OCI-LY1 (cell line): ENCODE results near the gene ACVR2B.

ENCODE experiments used
- H2AFZ ChIP-seq: fragments of 200-600 bp; sonication (generic), shearing (Covaris generic); 2 replicates; pipeline ENCODE4 v1.6.0; 2014; ENCODE audit warnings: antibody characterized with exemption, mild to moderate bottlenecking, low read length
- H3F3A ChIP-seq: fragments of 200-600 bp; sonication (generic), shearing (Covaris generic); 2 replicates; pipeline ENCODE4 v1.6.0; 2014; ENCODE audit warnings: mild to moderate bottlenecking, antibody characterized with exemption, low read length, moderate library complexity; ENCODE audit not compliant: insufficient read depth
- H3K27ac ChIP-seq: fragments of 200-600 bp; sonication (generic); 2 replicates; pipeline ENCODE4 v1.5.1; 2014; ENCODE audit warnings: low read length, mixed run types, mild to moderate bottlenecking, low read depth; ENCODE audit not compliant: poor library complexity, severe bottlenecking
- H3K27me3 ChIP-seq: fragments of 200-600 bp; sonication (generic); 2 replicates; pipeline ENCODE4 v1.6.0; 2014; ENCODE audit warnings: antibody characterized with exemption, mild to moderate bottlenecking, low read length, moderate library complexity; ENCODE audit not compliant: insufficient read depth
- H3K36me3 ChIP-seq: fragments of 200-600 bp; sonication (generic); 2 replicates; pipeline ENCODE4 v1.6.1; 2014; ENCODE audit warnings: mild to moderate bottlenecking, antibody characterized with exemption, low read length, moderate library complexity, mixed read lengths; ENCODE audit not compliant: insufficient read depth
- H3K4me1 ChIP-seq: fragments of 200-600 bp; sonication (generic); 2 replicates; pipeline ENCODE4 v1.5.1; 2014; ENCODE audit warnings: mild to moderate bottlenecking, low read length, moderate library complexity; ENCODE audit not compliant: insufficient read depth, severe bottlenecking
- H3K4me2 ChIP-seq: fragments of 200-600 bp; sonication (generic), shearing (Covaris generic); 2 replicates; pipeline ENCODE4 v1.6.1; 2014; ENCODE audit warnings: low read length
- H3K4me3 ChIP-seq: fragments of 200-600 bp; sonication (generic); 2 replicates; pipeline ENCODE4 v1.5.1; 2014; ENCODE audit warnings: low read length, low read depth, mild to moderate bottlenecking, mixed read lengths; ENCODE audit not compliant: poor library complexity, severe bottlenecking
- H3K79me2 ChIP-seq: fragments of 200-600 bp; shearing (Covaris generic); 2 replicates; pipeline ENCODE4 v1.6.1; 2016; ENCODE audit warnings: mixed run types, low read length, mixed read lengths; ENCODE audit not compliant: insufficient read depth
- H3K9ac ChIP-seq: fragments of 200-600 bp; sonication (generic), shearing (Covaris generic); 2 replicates; pipeline ENCODE4 v1.6.1; 2014; ENCODE audit warnings: mild to moderate bottlenecking, low read length, mixed read lengths
- H3K9me2 ChIP-seq: fragments of 200-600 bp; sonication (generic), shearing (Covaris generic); 2 replicates; pipeline ENCODE4 v1.6.1; 2014; ENCODE audit warnings: low read depth, mild to moderate bottlenecking, low read length, mixed read lengths
- H3K9me3 ChIP-seq: fragments of 200-600 bp; shearing (Covaris generic); 2 replicates; pipeline ENCODE4 v1.6.1; 2014; ENCODE audit warnings: low read length, mixed read lengths
- H4K20me1 ChIP-seq: fragments of 200-600 bp; sonication (generic), shearing (Covaris generic); 2 replicates; pipeline ENCODE4 v1.6.0; 2016; ENCODE audit warnings: mild to moderate bottlenecking, low read length; ENCODE audit not compliant: insufficient read depth
- EZH2 ChIP-seq: fragments of 200-600 bp; sonication (generic), shearing (Covaris generic); IDR thresholded peaks from 2 replicates; pipeline ENCODE4 v1.8.0; 2017; ENCODE audit warnings: borderline replicate concordance, mixed run types, mild to moderate bottlenecking, antibody characterized with exemption, low read length, moderate library complexity, mixed read lengths
- TF ChIP-seq, protein P1 (sequence below): fragments of 200-600 bp; sonication (generic), shearing (Covaris generic); IDR thresholded peaks from 2 replicates; pipeline ENCODE4 v1.5.1; 2017; ENCODE audit warnings: mild to moderate bottlenecking, antibody characterized with exemption, low read length, moderate library complexity, mixed read lengths

Gene ACVR2B

DNA sequence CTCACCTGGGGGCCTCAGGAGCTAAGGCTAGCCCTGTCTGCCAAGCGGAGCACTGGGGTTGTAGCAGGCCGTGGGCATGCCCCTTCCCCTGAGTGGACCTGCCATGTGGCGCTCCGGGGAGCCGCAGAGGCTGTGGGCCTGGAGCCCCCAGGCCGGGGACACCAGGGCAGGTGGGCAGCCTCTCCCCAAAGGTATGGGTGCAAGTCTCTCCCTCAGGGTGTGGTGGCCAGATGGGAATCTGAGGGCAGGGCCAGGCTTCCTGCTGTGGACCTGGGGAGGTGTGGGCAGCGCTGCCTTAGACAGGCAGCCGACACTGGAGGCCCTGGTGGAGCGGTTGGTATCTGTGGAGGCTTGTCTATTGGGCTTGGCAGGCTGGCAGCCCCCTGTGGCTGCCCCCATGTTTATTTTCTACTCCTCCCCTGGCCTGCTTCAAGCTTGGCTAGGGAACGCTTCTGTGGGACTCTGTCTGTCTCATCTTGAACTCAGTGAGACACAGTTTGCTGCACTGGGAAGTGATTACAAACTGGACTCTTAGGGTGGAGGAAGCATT, 5.9 kb downstream of the ACVR2B start:
- Histone ChIP-seq H3K36me3 (no peaks in the 10 kb centered on the region), H3K27ac (no peak overlapping the region), H2AFZ (no peak overlapping the region), H3K4me3 (no peak overlapping the region), H3K9me3 (no peaks in the 10 kb centered on the region), H3K4me2 (no peak overlapping the region), H3K27me3 (no peaks in the 10 kb centered on the region), H3K9me2 (no peaks in the 10 kb centered on the region), H4K20me1 (no peaks in the 10 kb centered on the region), H3K9ac (no peak overlapping the region), H3K79me2 (no peaks in the 10 kb centered on the region), H3F3A (no peaks in the 10 kb centered on the region), H3K4me1 (peaks cover 7% of the 10 kb centered on the region)
- TF ChIP-seq, protein P1, sequence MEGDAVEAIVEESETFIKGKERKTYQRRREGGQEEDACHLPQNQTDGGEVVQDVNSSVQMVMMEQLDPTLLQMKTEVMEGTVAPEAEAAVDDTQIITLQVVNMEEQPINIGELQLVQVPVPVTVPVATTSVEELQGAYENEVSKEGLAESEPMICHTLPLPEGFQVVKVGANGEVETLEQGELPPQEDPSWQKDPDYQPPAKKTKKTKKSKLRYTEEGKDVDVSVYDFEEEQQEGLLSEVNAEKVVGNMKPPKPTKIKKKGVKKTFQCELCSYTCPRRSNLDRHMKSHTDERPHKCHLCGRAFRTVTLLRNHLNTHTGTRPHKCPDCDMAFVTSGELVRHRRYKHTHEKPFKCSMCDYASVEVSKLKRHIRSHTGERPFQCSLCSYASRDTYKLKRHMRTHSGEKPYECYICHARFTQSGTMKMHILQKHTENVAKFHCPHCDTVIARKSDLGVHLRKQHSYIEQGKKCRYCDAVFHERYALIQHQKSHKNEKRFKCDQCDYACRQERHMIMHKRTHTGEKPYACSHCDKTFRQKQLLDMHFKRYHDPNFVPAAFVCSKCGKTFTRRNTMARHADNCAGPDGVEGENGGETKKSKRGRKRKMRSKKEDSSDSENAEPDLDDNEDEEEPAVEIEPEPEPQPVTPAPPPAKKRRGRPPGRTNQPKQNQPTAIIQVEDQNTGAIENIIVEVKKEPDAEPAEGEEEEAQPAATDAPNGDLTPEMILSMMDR, result no peak
- no peak for TF ChIP-seq EZH2

DNA sequence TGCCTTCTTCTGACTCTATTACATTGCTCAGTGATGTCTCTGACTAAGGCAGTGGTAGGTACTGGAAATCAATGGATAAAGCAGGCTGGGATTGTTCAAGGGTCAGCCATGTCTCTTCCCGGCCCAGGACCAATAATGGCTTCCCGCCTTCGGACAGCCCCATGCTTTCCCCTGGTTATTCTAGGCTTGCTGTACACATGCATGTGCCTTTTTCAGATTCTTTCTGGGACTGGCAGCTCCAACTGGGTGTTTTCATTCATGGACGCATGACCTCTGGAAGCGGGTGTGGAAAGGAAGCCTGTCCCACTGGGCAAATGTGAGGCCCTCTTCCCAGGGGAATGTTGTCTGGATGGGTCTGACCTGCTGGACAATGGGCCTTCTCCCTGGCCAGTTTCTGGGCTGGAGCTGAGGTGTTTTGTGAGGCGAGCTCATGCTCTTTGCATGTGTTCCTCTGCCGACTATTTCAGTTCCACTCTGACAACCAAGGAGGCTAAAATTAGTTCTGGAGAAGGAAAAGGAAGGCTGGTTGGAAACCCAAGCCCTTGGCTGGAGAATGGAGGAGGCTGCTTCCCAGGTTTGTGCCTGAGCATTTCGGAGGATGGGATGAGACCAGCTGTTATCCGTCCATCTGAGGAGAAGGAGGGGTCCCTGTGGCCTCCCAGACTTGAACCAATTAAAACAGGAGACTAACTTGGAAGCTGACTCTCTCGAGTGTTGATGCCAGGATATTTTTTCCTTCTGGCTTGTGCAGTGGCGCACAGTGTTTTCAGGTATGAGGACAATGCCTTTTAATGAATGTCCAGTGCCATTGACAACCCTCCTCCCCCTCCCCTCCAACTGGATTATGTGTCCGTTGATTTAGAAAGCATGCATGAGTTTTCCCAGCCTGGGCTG, 6.9 kb downstream of the ACVR2B start:
- H3K79me2 ChIP-seq, result no peaks in the 10 kb centered on the region

DNA sequence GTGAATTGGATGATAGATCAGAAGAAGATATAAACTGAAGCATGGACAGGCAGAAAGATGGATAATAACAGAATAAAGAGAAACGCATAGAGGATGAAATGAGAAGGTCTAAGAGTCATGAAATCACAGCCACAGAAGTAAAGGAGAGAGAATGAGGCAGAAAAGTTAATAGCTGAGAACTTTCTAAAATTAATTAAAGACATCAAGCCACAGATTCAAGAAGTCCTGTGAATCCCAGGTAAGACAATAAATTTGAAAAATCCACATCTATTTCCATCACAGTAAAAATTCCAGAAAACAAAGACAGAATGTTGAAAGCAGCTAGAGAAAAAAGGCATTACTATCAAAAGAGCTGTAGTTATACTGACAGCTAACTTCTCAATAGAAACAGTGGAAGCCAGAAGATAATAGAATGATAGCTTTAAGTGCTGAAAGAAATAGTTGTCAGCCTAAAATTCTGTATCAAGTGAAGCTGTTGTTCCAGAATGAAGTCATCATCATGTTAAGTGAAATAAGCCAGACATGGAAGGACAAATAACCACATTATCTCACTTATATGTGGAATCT, 12.0 kb downstream of the ACVR2B start:
- Histone ChIP-seq H3F3A (no peaks in the 10 kb centered on the region), H4K20me1 (no peaks in the 10 kb centered on the region), H3K36me3 (no peaks in the 10 kb centered on the region; the same call in 1 of the 2 replicates), H3K4me3 (no peak overlapping the region), H3K4me1 (no peaks in the 10 kb centered on the region), H3K9me3 (peaks cover 4% of the 10 kb centered on the region; the same call in 1 of the 2 replicates), H3K4me2 (no peak overlapping the region), H3K79me2 (no peaks in the 10 kb centered on the region), H3K27ac (no peak overlapping the region), H3K27me3 (peaks cover 4% of the 10 kb centered on the region; the same call in 1 of the 2 replicates), H3K9me2 (no peaks in the 10 kb centered on the region), H2AFZ (no peak overlapping the region), H3K9ac (no peak overlapping the region)
- TF ChIP-seq EZH2, result no peak
- TF ChIP-seq, protein P1, result no peak

More for the DNA sequence above, 6.9 kb downstream of the ACVR2B start:
- Histone ChIP-seq H4K20me1 (no peaks in the 10 kb centered on the region), H3K4me2 (no peak overlapping the region), H3K4me1 (no peaks in the 10 kb centered on the region), H3F3A (no peaks in the 10 kb centered on the region), H2AFZ (no peak overlapping the region), H3K4me3 (no peak overlapping the region), H3K9me2 (no peaks in the 10 kb centered on the region), H3K36me3 (no peaks in the 10 kb centered on the region), H3K27ac (no peak overlapping the region), H3K9ac (no peak overlapping the region), H3K27me3 (no peaks in the 10 kb centered on the region), H3K9me3 (no peaks in the 10 kb centered on the region)
- no peak for TF ChIP-seq EZH2
- TF ChIP-seq, protein P1, result no peak
